ENCODE measurements around the gene OTUD3.
"Not testable (repeated sequence)": the region's sequence is repeated elsewhere in the genome, so short reads cannot be mapped to it uniquely, and the experiment has no call there.

OTUD3 gene

GRCh38 chr1:19922015-19922688, 40.0 kb downstream of the OTUD3 start:
- DNase-seq, result no peak

GRCh38 chr1:19923137-19923952, 41.1 kb downstream of the OTUD3 start, which contains the start of gene PLA2G2E:
Gene PLA2G2E, minus strand, starts transcription at chr1:19923617. Its CDS starts 58 bp downstream, at chr1:19923559.
- DNase-seq, result no peak

DNA sequence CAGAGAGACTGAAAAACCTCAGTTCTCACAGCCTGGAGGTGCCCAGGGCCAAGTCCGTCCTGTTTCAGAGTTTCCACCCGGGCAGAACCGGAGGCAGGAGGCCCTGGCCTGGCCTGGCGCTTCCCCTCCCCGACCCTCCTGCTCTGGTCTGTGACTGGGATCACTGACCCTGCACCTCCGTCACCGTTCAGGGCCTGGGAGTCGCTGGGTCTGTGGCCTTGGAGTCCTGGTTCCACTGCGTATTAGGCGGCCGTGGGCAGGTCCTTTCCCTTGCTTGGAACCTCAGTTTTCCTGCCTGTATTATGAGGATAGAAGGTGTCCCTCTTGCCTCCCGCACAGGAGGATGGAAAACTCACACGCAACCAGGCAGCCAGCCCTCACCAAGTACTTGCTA, 41.8 kb downstream of the OTUD3 start:
- DNase-seq, result no peak

DNA sequence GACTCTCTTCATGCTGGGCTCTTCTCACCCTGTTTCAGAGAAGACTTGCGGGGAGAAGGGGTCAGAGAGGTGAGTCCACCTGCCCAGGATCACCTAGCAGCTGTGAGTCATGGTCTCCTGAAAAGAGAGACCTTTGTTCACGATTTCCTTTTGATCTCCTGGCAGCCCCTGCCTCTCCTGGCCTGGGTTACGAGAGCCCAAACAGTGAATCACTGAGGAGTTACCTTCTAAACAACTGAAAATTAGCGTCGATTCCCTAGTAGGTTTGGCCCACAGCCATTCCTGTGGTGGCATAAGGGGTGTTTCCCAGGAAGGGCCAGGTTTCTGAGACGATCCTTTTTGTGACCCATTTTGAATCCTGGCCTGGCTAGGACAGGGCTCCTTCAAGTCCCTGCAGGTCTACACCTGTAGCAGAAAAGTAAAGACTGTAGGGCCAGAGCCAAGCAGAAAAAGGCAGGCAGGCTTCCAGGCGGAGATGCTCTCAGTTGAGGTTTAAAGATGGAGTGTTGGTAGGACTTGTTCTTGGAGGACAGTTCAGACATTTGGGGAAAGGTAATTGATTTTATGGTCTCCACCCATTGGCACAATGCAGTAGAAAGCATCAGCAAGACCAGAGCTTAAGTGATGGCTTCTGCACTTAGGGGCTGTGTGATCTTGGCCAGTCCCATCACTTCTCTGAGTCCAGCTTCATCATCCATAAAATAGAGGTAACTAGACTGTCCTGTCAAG, 43.3 kb downstream of the OTUD3 start:
- DNase-seq, result no peak

GRCh38 chr1:19926296-19927129, 44.3 kb downstream of the OTUD3 start:
- DNase-seq, result peak; percentile 26

DNA sequence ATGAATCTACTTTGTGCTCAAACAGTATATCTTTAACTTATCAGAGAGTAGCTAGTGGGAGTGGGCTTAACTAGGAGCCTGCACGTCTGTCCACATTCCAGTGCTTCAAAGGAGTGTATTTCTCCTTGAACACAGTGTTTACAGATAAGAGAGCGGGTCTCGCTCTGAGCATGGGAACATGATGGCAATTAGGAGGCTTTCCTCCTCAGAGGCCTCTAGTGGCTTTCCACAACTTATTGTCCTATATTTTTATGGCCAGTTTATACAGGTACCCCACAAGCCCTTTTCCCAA, 44.9 kb downstream of the OTUD3 start:
- DNase-seq, result not testable (repeated sequence)

GRCh38 chr1:19932866-19933265, 50.7 kb downstream of the OTUD3 start:
- no peak for DNase-seq

GRCh38 chr1:19934336-19934735, 52.1 kb downstream of the OTUD3 start:
- no peak for DNase-seq

GRCh38 chr1:19936061-19936750, 54.0 kb downstream of the OTUD3 start:
- DNase-seq, result no peak

DNA sequence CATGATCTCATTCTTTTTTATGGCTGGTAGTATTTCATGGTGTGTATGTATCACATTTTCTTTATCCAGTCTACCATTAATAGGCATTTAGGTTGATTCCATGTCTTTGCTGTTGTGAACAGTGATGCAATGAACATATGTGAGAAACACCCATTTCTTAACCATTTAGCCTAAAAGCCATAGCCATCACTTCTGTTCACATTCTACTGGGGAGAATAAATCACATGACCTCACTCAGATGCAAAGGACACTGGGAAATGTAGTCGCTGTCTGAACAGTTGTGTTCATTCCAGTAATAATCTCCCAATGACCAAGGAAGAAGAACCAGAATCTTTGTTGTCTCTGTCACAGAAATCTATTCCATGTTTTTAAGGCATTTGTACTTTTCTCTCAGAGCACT, 56.3 kb downstream of the OTUD3 start:
- DNase-seq, result no peak

GRCh38 chr1:19940486-19941205, 58.5 kb downstream of the OTUD3 start:
- no peak for DNase-seq

DNA sequence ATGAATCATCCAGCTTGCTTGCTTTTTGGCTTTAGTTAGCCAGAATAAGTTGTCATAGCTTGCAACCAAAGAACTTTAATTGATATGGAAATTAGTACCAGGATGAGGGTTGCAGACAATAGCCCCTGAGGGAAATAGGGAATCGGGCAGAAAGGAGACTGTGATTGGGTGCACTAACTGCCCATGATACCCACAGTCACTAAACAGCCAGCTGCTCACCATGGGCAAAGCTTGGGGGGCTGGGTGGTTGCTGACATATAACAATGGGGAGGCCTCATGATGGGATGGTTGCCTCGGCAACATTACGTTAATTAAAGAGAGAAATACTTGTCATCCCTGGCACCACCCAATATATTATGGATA, 59.0 kb downstream of the OTUD3 start:
- DNase-seq, result no peak

GRCh38 chr1:19942088-19942487, 59.9 kb downstream of the OTUD3 start:
- no peak for DNase-seq

DNA sequence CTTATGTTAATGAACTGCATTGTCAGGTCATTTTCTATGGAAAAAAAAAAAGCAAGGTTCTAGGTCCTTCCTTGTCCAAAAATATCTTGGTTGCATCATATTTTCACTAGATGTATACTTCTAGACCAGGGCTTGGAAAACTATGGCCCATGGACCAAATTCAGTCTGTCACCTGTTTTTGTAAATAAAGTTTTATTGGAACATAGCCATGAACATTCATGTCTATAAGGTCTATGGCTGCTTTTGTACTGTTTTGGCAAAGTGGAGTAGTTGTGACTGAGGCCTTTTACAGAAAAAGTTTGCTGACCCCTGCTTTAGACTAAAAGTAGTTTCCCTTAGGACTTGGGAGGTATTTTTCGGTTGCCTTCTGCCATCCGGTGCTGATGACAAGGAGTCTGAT, 60.5 kb downstream of the OTUD3 start:
- DNase-seq, result no peak

DNA sequence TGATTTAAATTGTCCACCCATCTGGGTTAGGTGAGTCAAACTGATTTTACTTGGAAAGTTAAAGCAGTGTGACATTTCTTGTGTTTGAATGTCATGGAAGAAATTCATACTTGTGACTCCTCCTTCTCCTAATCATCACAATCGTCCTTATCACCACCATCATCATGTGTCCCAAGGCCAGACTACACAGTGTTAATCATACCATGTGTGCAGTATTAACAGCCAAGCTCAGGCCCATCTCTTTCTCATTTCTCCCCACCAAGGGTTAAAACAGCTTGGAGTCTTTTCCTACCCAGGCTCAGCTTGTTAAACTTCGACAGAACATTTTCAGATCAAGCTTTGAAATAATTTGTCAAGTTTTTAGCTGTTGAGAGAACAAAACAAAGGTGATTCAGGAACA, 63.7 kb downstream of the OTUD3 start:
- DNase-seq, result no peak

- DNase-seq, result no peak
Measured at GRCh38 chr1:19946331-19946751, 64.1 kb downstream of the OTUD3 start.

GRCh38 chr1:19946971-19947370, 64.8 kb downstream of the OTUD3 start:
- no peak for DNase-seq

GRCh38 chr1:19949016-19949415, 66.8 kb downstream of the OTUD3 start:
- DNase-seq, result peak; percentile 14

GRCh38 chr1:19954059-19954458, 71.9 kb downstream of the OTUD3 start:
- DNase-seq, result no peak

DNA sequence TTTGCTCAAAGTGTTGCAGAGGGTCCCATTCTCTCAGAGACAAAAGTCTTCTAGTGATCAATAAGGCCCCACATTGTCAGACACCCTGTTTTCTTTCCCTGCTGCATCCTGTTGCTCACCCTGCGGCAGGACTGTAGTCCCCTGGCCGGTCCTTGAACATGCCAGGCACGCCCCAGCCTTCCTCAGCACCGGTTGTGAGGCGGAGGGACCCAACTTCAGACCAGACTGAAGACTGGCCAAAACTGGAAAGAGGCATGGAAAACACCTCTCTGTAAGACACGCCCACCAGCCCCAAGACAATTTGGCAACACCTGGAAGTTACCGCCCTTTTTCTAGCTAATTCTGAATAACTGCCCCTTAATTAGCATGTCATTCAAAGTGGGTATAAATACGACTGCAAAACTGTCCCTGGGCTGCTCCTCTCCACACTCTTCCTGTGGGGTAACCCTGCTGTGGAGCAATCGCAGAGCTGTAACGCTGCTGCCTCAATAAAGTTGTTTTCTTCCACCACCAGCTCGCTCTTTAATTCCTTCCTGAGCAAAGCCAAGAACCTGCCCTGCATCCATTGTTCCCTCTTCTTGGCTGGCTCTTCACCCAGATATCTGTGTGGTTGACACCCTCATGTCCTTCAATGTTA, 73.5 kb downstream of the OTUD3 start:
- DNase-seq, result no peak

DNA sequence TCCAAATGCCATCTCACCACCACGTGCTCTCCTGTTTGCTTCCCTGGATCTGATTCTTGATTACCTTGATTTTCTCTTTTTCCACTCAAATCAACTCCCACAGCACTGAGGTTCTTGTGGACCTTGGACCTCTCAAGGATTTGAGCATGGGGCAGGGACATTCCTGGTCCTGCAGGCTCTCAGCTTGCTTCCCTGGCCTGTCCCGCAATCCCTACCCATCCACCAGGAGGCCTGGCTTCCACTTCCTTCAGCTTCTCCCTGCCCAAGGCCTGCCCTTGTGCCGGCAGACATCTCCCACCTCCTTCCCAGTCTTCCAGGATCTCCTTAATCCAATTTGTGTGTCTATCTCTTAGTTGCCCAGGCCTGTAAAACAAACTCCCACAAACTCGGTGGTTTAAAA, 75.6 kb downstream of the OTUD3 start:
- DNase-seq, result no peak

All from kidney glomerular epithelial cell (primary cell).